Trophoblast cell (in vitro differentiated cells and primary cell): Measurements from ENCODE around the gene NAV3. TPM values are rescaled to one million over a fixed set of nuclear protein-coding genes. Genes with fewer than 3 reads are reported as not detected.

Source experiments
- DNase-seq, 2 donors: peaks; one replicate each; pipeline ENCODE4 v3.0.0-alpha.2; 2016
- H2AFZ ChIP-seq: 2 replicates; pipeline ENCODE4 v1.6.1; 2013; ENCODE audit warnings: low read length, moderate library complexity, mild to moderate bottlenecking; ENCODE audit not compliant: insufficient read depth, poor library complexity
- H2AK5ac ChIP-seq: 2 replicates; pipeline ENCODE4 v1.6.1; 2013; ENCODE audit warnings: mild to moderate bottlenecking, low read length
- H2BK120ac ChIP-seq: 2 replicates; pipeline ENCODE4 v1.6.1; 2013; ENCODE audit warnings: low read length, mild to moderate bottlenecking, moderate library complexity; ENCODE audit not compliant: insufficient read depth, poor library complexity
- H2BK12ac ChIP-seq: 2 replicates; pipeline ENCODE4 v1.6.1; 2013; ENCODE audit warnings: mild to moderate bottlenecking, low read length, moderate library complexity
- H2BK5ac ChIP-seq: 2 replicates; pipeline ENCODE4 v1.6.1; 2013; ENCODE audit warnings: low read length, low read depth, moderate library complexity, mild to moderate bottlenecking; ENCODE audit not compliant: poor library complexity
- H3K14ac ChIP-seq: 2 replicates; pipeline ENCODE4 v1.6.1; 2013; ENCODE audit warnings: mild to moderate bottlenecking, low read length
- H3K18ac ChIP-seq: 2 replicates; pipeline ENCODE4 v1.6.1; 2013; ENCODE audit warnings: mild to moderate bottlenecking, low read length
- H3K23ac ChIP-seq: 2 replicates; pipeline ENCODE4 v1.6.1; 2013; ENCODE audit warnings: low read length
- H3K27ac ChIP-seq: 2 replicates; pipeline ENCODE4 v1.5.1; 2013; ENCODE audit warnings: low read depth, mild to moderate bottlenecking, inconsistent platforms, low read length, moderate library complexity
- H3K27me3 ChIP-seq: 2 replicates; pipeline ENCODE4 v1.6.1; 2013; ENCODE audit warnings: inconsistent platforms, mild to moderate bottlenecking, low read length, moderate library complexity; ENCODE audit not compliant: insufficient read depth
- H3K36me3 ChIP-seq, 2 experiments: 1 replicate in 1 of 2; 2 replicates in 1 of 2; pipeline ENCODE4 v1.6.1; 2013; ENCODE audit warnings: low read length in 2 of 2, mild to moderate bottlenecking in 2 of 2, moderate library complexity in 1 of 2; ENCODE audit not compliant: insufficient read depth in 2 of 2, control insufficient read depth in 1 of 2
- H3K4ac ChIP-seq: 2 replicates; pipeline ENCODE4 v1.6.1; 2013; ENCODE audit warnings: low read depth, mild to moderate bottlenecking, low read length, moderate library complexity
- H3K4me1 ChIP-seq, 2 experiments: 1 replicate in 1 of 2; 2 replicates in 1 of 2; pipeline ENCODE4 v1.6.1; 2013; ENCODE audit warnings: low read length in 2 of 2, mild to moderate bottlenecking in 2 of 2, moderate library complexity in 1 of 2; ENCODE audit not compliant: insufficient read depth in 2 of 2, control insufficient read depth in 1 of 2
- H3K4me2 ChIP-seq: 2 replicates; pipeline ENCODE4 v1.6.1; 2013; ENCODE audit warnings: inconsistent platforms, mild to moderate bottlenecking, low read length, moderate library complexity
- H3K4me3 ChIP-seq: 2 replicates; pipeline ENCODE4 v1.5.1; 2013; ENCODE audit warnings: mild to moderate bottlenecking, low read depth, low read length, inconsistent platforms
- H3K79me1 ChIP-seq: one replicate; pipeline ENCODE4 v1.6.1; 2013; ENCODE audit warnings: low read length
- H3K79me2 ChIP-seq: 2 replicates; pipeline ENCODE4 v1.6.1; 2013; ENCODE audit warnings: low read length, mild to moderate bottlenecking; ENCODE audit not compliant: control insufficient read depth, insufficient read depth, poor library complexity
- H3K9ac ChIP-seq: 2 replicates; pipeline ENCODE4 v1.6.1; 2013; ENCODE audit warnings: mild to moderate bottlenecking, low read length
- H3K9me3 ChIP-seq: 2 replicates; pipeline ENCODE4 v1.6.1; 2013; ENCODE audit warnings: low read depth, mild to moderate bottlenecking, control low read depth, inconsistent platforms, low read length; ENCODE audit not compliant: insufficient read depth
- H4K12ac ChIP-seq: 2 replicates; pipeline ENCODE4 v1.6.1; 2013; ENCODE audit warnings: low read depth, mild to moderate bottlenecking, low read length, moderate library complexity
- H4K8ac ChIP-seq: 2 replicates; pipeline ENCODE4 v1.6.1; 2013; ENCODE audit warnings: low read depth, mild to moderate bottlenecking, low read length, moderate library complexity
- H4K91ac ChIP-seq: one replicate; pipeline ENCODE4 v1.6.1; 2013; ENCODE audit warnings: low read depth, mild to moderate bottlenecking, low read length, moderate library complexity
- WGBS: extraction: QIAGEN DNeasy Blood & Tissue Kit; methylation state at CpG from one replicate; pipeline ENCODE4 v1.1.7; 2013; ENCODE audit warnings: missing lambda C conversion rate; ENCODE audit not compliant: insufficient read length, insufficient coverage; ENCODE audit errors: extremely low coverage; 5-methylcytosine and 5-hydroxymethylcytosine counted together
- polyA plus RNA-seq: library from polyadenylated mRNA; stranded (reverse); fragments of 200-250 nt; gene quantifications from 2 replicates; pipeline ENCODE4 v1.2.3, GENCODE V29; 2013

Gene NAV3
- polyA plus RNA-seq = 0.28 and 0.86 TPM in 2 replicates

- Histone ChIP-seq H4K12ac (no peak within 1 kb of the TSS), H3K79me2 (no peaks in the 10 kb centered on the region), H3K18ac (no peak within 1 kb of the TSS), H3K79me1 (no peaks in the 10 kb centered on the region), H2BK12ac (no peak within 1 kb of the TSS), H3K4ac (no peak within 1 kb of the TSS), H3K9ac (no peak within 1 kb of the TSS), H2AK5ac (no peak within 1 kb of the TSS), H3K9me3 (peaks cover 1% of the 10 kb centered on the region), H3K23ac (no peak within 1 kb of the TSS), H2BK5ac (no peak within 1 kb of the TSS), H3K4me1 (no peaks in the 10 kb centered on the region), H2AFZ (no peak within 1 kb of the TSS), H3K27ac (no peak within 1 kb of the TSS), H2BK120ac (no peak within 1 kb of the TSS), H3K27me3 (no peaks in the 10 kb centered on the region), H3K36me3 (no peaks in the 10 kb centered on the region), H4K8ac (no peak within 1 kb of the TSS), H3K14ac (no peak within 1 kb of the TSS), H3K4me3 (no peak within 1 kb of the TSS), H3K4me2 (no peak within 1 kb of the TSS), H4K91ac (no peak within 1 kb of the TSS)
- WGBS = no CpG with 5 or more reads among the region's 3 CpGs
- no peak for DNase-seq
Measured at GRCh38 chr12:77830583-77831351, at the start of gene NAV3. TSS of gene NAV3 (plus strand) at chr12:77830894. CDS start at chr12:77831462, 568 bp downstream.

GRCh38 chr12:77782034-77782433 lies 48.7 kb upstream of the NAV3 start:
- no peak overlapping the region for H4K12ac ChIP-seq
- H2BK120ac ChIP-seq = no peak overlapping the region
- H3K36me3 ChIP-seq = no peaks in the 10 kb centered on the region
- no peak overlapping the region for H3K23ac ChIP-seq
- WGBS = no CpG with 5 or more reads among the region's 2 CpGs
- H3K27me3 ChIP-seq = no peaks in the 10 kb centered on the region
- H2BK5ac ChIP-seq = no peak overlapping the region
- no peak overlapping the region for H2AFZ ChIP-seq
- H3K14ac ChIP-seq = no peak overlapping the region
- H3K79me1 ChIP-seq = no peaks in the 10 kb centered on the region
- no peaks in the 10 kb centered on the region for H3K4me1 ChIP-seq
- H3K18ac ChIP-seq = no peak overlapping the region
- no peak overlapping the region for H3K27ac ChIP-seq
- H2BK12ac ChIP-seq = no peak overlapping the region
- no peak overlapping the region for H3K4me3 ChIP-seq
- no peak overlapping the region for H2AK5ac ChIP-seq
- no peak for DNase-seq
- no peaks in the 10 kb centered on the region for H3K9me3 ChIP-seq
- H3K4ac ChIP-seq = no peak overlapping the region
- no peaks in the 10 kb centered on the region for H3K79me2 ChIP-seq
- H3K4me2 ChIP-seq = no peak overlapping the region
- no peak overlapping the region for H4K8ac ChIP-seq
- H3K9ac ChIP-seq = no peak overlapping the region
- H4K91ac ChIP-seq = no peak overlapping the region

- no peak overlapping the region for H2AK5ac ChIP-seq
- H3K79me1 ChIP-seq = no peaks in the 10 kb centered on the region
- no peak overlapping the region for H2AFZ ChIP-seq
- H4K91ac ChIP-seq = no peak overlapping the region
- H3K27ac ChIP-seq = no peak overlapping the region
- DNase-seq = no peak
- H3K9me3 ChIP-seq = no peaks in the 10 kb centered on the region
- no peak overlapping the region for H3K9ac ChIP-seq
- no peaks in the 10 kb centered on the region for H3K36me3 ChIP-seq
- H2BK120ac ChIP-seq = no peak overlapping the region
- H3K14ac ChIP-seq = no peak overlapping the region
- H3K79me2 ChIP-seq = no peaks in the 10 kb centered on the region
- H4K12ac ChIP-seq = no peak overlapping the region
- no peak overlapping the region for H3K4ac ChIP-seq
- H2BK12ac ChIP-seq = no peak overlapping the region
- no peaks in the 10 kb centered on the region for H3K4me1 ChIP-seq
- H4K8ac ChIP-seq = no peak overlapping the region
- H3K4me2 ChIP-seq = no peak overlapping the region
- H2BK5ac ChIP-seq = no peak overlapping the region
- H3K4me3 ChIP-seq = no peak overlapping the region
- H3K23ac ChIP-seq = no peak overlapping the region
- H3K27me3 ChIP-seq = no peaks in the 10 kb centered on the region
- no peak overlapping the region for H3K18ac ChIP-seq
- WGBS = no CpG with 5 or more reads among the region's 1 CpG
Measured at GRCh38 chr12:77782766-77783165, 47.9 kb upstream of the NAV3 start.

- Histone ChIP-seq H3K4me3 (no peak overlapping the region), H3K27me3 (no peaks in the 10 kb centered on the region)
Measured at GRCh38 chr12:77785211-77785610, 45.5 kb upstream of the NAV3 start.

More at GRCh38 chr12:77785211-77785610, 45.5 kb upstream of the NAV3 start:
- Histone ChIP-seq H3K4me1 (no peaks in the 10 kb centered on the region), H3K14ac (no peak overlapping the region), H2BK5ac (no peak overlapping the region), H2BK12ac (no peak overlapping the region), H3K9me3 (no peaks in the 10 kb centered on the region), H3K79me1 (no peaks in the 10 kb centered on the region), H3K4ac (no peak overlapping the region), H2AFZ (no peak overlapping the region), H2BK120ac (no peak overlapping the region), H3K9ac (no peak overlapping the region), H3K27ac (no peak overlapping the region), H4K12ac (no peak overlapping the region), H2AK5ac (no peak overlapping the region), H3K36me3 (no peaks in the 10 kb centered on the region), H3K18ac (no peak overlapping the region), H4K8ac (no peak overlapping the region), H3K79me2 (no peaks in the 10 kb centered on the region), H3K4me2 (no peak overlapping the region), H3K23ac (no peak overlapping the region), H4K91ac (no peak overlapping the region)
- no peak for DNase-seq
